DOHH2 (cell line): Measurements from ENCODE around the gene CCDC137.

Experiments used
- H3F3A ChIP-seq: fragments of 200-600 bp; sonication (generic), shearing (Covaris generic); 2 replicates; pipeline ENCODE4 v1.6.0; 2016; ENCODE audit warnings: antibody characterized with exemption, mild to moderate bottlenecking; ENCODE audit not compliant: control insufficient read depth, insufficient read depth
- H3K27ac ChIP-seq: fragments of 200-600 bp; sonication (generic); 2 replicates; pipeline ENCODE4 v1.5.1; 2014; ENCODE audit warnings: low read depth, mild to moderate bottlenecking, low read length, moderate library complexity
- H3K27me3 ChIP-seq: fragments of 200-600 bp; sonication (generic); 2 replicates; pipeline ENCODE4 v1.6.1; 2014; ENCODE audit warnings: mild to moderate bottlenecking, low read length, mixed read lengths; ENCODE audit not compliant: control insufficient read depth
- H3K36me3 ChIP-seq: fragments of 200-600 bp; sonication (generic); 2 replicates; pipeline ENCODE4 v1.6.1; 2014; ENCODE audit warnings: mild to moderate bottlenecking, low read length, moderate library complexity, mixed read lengths; ENCODE audit not compliant: control insufficient read depth
- H3K4me1 ChIP-seq: fragments of 200-600 bp; sonication (generic); 2 replicates; pipeline ENCODE4 v1.6.1; 2014; ENCODE audit warnings: mild to moderate bottlenecking, low read length, mixed read lengths; ENCODE audit not compliant: control insufficient read depth
- H3K4me2 ChIP-seq: fragments of 200-600 bp; sonication (generic); 2 replicates; pipeline ENCODE4 v1.6.0; 2014; ENCODE audit warnings: mild to moderate bottlenecking, low read length, moderate library complexity
- H3K4me3 ChIP-seq: fragments of 200-600 bp; sonication (generic); 2 replicates; pipeline ENCODE4 v1.5.1; 2014; ENCODE audit warnings: mild to moderate bottlenecking, low read length, mixed read lengths
- H3K79me2 ChIP-seq: fragments of 200-600 bp; sonication (generic); 2 replicates; pipeline ENCODE4 v1.6.1; 2014; ENCODE audit warnings: mild to moderate bottlenecking, low read length, mixed read lengths; ENCODE audit not compliant: control insufficient read depth
- H3K9me2 ChIP-seq: fragments of 200-600 bp; sonication (generic); replicated peaks from 2 replicates; pipeline ENCODE4 v1.6.1; 2014; ENCODE audit warnings: mild to moderate bottlenecking, low read length, mixed read lengths; ENCODE audit not compliant: control insufficient read depth
- H3K9me3 ChIP-seq: fragments of 200-600 bp; sonication (generic); 2 replicates; pipeline ENCODE4 v1.6.1; 2014; ENCODE audit warnings: antibody characterized with exemption, low read length, mixed read lengths; ENCODE audit not compliant: control insufficient read depth, insufficient read depth
- H4K20me1 ChIP-seq: fragments of 200-600 bp; sonication (generic); 2 replicates; pipeline ENCODE4 v1.6.0; 2014; ENCODE audit warnings: low read depth, mild to moderate bottlenecking, antibody characterized with exemption, low read length, moderate library complexity; ENCODE audit not compliant: control insufficient read depth, insufficient read depth
- CTCF ChIP-seq: fragments of 200-600 bp; sonication (generic); IDR thresholded peaks from one replicate; pipeline ENCODE4 v1.5.1; 2014; ENCODE audit warnings: antibody characterized with exemption, mild to moderate bottlenecking, low read depth, low read length; ENCODE audit not compliant: poor library complexity, severe bottlenecking
- EZH2phosphoT487 ChIP-seq: fragments of 200-600 bp; sonication (generic); IDR thresholded peaks from 2 replicates; pipeline ENCODE4 v1.6.1; 2017; ENCODE audit warnings: borderline replicate concordance, mild to moderate bottlenecking, antibody characterized with exemption, low read length, moderate library complexity, mixed read lengths

Gene CCDC137

GRCh38 chr17:81672504-81672903, 6.0 kb downstream of the CCDC137 start:
- no peaks in the 10 kb centered on the region for H3K9me2 ChIP-seq
- H4K20me1 ChIP-seq: 0 out of 2 replicates have a peak, but pooled peaks cover 3% of the 10 kb centered on the region
- H3K36me3 ChIP-seq: peaks cover 79% of the 10 kb centered on the region
- no peaks in the 10 kb centered on the region for H3K9me3 ChIP-seq
- no peak for TF ChIP-seq EZH2phosphoT487
- TF ChIP-seq CTCF: no peak
- peaks cover 35% of the 10 kb centered on the region for H3K79me2 ChIP-seq
- peaks cover 11% of the 10 kb centered on the region for H3K4me1 ChIP-seq
- no peak overlapping the region for H3K4me3 ChIP-seq
- peaks cover 9% of the 10 kb centered on the region for H3F3A ChIP-seq
- H3K27me3 ChIP-seq: no peaks in the 10 kb centered on the region
- no peak overlapping the region for H3K4me2 ChIP-seq
- no peak overlapping the region for H3K27ac ChIP-seq

- TF ChIP-seq CTCF: no peak
- TF ChIP-seq EZH2phosphoT487: no peak
- H4K20me1 ChIP-seq: 0 out of 2 replicates have a peak, but pooled peaks cover 3% of the 10 kb centered on the region
- peaks cover 6% of the 10 kb centered on the region for H3K4me1 ChIP-seq
- H3K79me2 ChIP-seq: peaks cover 30% of the 10 kb centered on the region
- no peak overlapping the region for H3K4me3 ChIP-seq
- no peaks in the 10 kb centered on the region for H3K9me3 ChIP-seq
- no peaks in the 10 kb centered on the region for H3K9me2 ChIP-seq
- no peaks in the 10 kb centered on the region for H3K27me3 ChIP-seq
- peaks cover 74% of the 10 kb centered on the region for H3K36me3 ChIP-seq
- no peak overlapping the region for H3K4me2 ChIP-seq
- peaks cover 9% of the 10 kb centered on the region for H3F3A ChIP-seq
- no peak overlapping the region for H3K27ac ChIP-seq
These were observed 6.4 kb downstream of the CCDC137 start for GRCh38 chr17:81672954-81673353.

DNA sequence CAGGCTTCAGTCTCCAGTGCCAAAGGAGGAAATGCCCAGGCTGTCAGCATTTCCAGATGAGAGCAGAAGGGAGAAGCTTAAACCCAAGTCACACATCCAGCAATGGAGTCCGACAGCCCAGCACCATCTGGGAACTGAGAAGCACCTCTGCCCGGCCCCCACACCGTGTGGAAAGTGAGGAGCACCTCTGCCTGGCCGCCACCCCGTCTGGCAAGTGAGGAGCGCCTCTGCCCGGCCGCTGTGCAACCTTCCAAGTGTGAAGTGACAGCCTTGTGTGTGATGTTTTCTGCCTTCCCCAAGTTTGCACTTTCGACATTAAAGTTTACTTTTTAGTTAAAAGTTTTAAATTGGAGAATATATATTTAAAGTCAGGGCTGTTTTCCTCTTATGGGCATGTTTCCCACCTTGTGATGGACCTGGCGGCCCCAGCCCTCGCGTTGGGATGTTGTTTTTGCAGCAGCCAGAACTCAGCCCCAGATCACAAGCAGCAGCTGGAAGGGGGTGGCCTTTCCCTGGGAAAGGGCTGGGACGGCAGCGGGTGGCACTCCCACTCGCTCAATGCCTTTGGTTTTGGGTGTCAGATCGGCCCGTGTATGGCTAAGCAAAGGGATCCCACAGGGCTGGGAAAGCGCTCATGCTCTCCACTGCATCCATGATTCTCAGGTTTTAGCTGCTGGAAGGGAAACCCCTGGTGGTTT, 7.2 kb downstream of the CCDC137 start:
- Histone ChIP-seq H3K79me2 (peaks cover 23% of the 10 kb centered on the region), H3K27ac (no peak overlapping the region), H3K4me1 (no peaks in the 10 kb centered on the region), H3K27me3 (no peaks in the 10 kb centered on the region), H3K4me3 (no peak overlapping the region), H3K36me3 (peaks cover 67% of the 10 kb centered on the region), H3K4me2 (no peak overlapping the region), H3F3A (peaks cover 9% of the 10 kb centered on the region), H3K9me3 (no peaks in the 10 kb centered on the region), H3K9me2 (no peaks in the 10 kb centered on the region), H4K20me1 (0 out of 2 replicates have a peak, but pooled peaks cover 3% of the 10 kb centered on the region)
- TF ChIP-seq EZH2phosphoT487 (no peak), CTCF (no peak)
